Central memory CD4-positive, alpha-beta T cell (primary cell): Measurements from ENCODE around the gene UBE2D4.
A peak's percentile ranks its signal among the peaks of the same experiment; 100 is the strongest.
"Not testable (repeated sequence)": the region's sequence is repeated elsewhere in the genome, so short reads cannot be mapped to it uniquely, and the experiment has no call there.

Experiments used
- DNase-seq: peaks from one replicate; pipeline ENCODE4 v3.0.0; 2022

Gene UBE2D4

DNA sequence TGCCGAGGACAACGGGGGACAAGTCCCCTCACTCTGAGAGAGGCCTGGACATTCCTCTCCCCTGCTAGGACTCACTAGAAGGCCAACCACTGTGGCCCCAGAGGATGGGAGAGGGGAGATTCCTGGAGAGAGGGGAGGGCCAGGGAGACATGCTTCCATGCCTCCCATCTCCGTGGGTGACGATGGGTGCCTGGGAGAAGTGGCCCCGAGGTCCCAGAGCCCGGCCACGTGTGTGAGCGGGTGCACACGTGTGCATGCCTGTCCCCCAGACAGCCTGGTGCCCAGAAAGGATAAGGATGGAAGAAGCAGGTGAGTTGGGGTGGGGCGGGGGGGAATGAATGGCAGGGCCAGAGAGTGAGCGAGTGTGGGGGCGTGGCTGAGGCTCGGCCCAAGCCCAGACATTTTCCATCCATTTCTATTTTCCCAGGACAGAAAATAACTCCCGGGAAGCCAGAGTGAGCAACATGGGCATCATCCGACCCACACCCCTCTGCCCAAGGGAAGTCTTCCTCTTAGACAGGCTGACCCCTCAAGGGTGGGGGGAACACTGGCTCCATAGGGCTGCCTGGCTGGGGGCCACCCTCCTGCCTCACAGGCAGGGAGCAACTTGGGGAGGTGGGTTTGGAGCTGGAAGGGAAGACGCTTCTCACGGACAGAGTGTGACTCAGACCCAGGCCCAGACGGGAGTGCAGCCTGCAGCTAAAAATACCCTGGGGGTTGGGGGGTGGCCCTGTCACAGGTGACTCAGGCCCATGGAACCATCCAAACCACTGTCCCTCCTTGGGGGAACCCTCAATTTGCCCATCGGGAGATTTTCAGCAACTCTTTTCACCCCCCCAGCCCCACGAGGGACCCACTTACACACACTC, 42.2 kb downstream of the UBE2D4 start:
- not testable (repeated sequence) for DNase-seq

DNA sequence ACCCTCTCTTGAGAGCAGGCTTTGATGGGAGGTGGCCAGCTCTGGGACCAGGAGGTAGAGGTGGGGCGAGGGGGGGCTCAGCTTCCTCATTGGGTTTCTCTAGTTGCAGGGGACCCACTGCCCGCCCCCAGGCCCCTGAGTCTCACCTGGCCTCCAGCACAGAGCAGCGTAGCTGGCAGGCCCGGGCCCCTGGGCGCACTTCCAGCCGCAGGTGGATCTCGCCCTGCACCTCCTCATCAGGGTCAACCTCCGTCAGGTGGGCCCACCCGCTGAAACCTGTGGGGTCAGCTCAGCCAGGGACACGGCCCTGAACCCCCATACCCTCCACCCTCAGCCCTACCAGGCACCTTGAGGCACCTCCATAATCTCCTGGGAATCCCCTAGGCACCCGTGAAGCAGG, 43.4 kb downstream of the UBE2D4 start:
- DNase-seq = not testable (repeated sequence)

DNA sequence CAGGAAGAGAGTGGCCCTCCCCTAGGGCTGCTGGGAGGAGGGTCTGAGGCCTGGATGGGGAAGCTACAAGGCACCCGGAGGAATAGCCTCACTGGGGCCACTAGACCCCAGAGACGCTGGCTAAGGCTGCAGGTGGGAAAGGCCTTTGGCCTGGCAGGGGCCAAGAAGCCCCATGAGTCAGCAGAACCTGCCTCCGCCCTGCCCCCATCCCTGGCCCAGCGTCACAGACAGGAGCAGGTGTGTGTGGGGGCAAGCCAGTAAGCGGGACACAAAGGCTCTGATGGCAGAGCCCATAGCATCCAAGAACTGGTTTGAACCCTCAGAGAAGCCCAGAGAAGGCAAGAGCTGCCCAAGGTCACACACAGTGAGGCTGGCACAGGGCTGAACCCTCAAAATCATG, 44.5 kb downstream of the UBE2D4 start:
- not testable (repeated sequence) for DNase-seq

DNA sequence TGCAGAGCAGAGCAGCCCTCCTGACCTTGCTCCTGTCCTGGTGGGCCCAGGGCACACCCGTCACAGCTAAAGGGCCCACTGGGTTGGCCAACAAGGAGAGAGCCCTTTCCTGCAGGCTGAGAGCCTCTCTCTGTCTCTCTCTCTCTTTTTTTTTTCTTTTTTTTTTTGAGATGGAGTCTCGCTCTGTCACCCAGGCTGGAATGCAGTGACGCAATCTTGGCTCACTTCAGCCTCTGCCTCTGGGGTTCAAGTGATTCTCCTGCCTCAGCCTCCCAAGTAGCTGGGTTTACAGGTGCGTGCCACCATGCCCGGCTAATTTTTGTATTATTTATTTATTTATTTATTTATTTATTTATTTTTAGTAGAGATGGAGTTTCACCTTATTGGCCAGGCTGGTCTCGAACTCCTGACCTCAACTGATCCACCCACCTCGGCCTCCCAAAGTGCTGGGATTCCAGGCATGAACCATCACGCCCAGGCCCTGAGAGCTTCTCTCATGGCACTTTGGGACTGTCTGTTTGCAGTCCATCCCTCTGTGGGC, 47.9 kb downstream of the UBE2D4 start:
- not testable (repeated sequence) for DNase-seq

DNA sequence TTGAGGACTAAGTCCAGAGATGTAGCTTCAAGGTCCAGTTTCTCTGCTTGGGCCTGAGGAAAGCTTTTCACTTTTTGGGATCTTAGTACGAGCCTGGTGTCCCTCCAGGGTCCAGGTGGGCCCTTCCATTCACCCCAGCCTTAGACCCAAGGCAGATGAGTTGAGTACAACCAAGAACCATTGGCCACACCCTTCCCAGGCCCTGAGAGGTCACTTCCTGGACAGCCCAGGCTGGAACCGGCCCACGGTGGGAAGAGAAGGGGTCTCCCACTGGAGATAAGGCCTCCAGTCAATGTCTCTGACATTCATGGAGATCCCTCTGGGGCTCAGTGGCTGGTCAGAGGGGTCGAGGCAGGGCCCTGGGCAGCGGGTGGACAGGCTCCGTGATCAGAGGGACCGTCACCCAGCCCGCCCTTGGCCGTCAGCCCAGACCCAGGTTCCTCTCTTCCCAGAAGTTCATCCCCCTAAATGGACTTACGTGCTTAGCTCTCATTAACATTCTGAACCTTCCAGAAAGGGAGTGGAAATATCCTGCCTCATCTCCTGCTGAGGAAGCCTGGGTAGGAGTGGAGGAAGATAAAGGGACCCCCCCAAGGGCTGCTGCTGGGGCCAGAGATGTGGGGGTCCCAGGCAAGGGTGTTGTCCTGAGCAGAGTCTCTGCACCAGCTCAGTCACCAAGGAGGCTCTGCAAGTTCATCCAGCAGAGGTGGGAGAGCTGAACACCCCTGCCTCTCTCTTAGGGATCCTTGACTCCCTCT, 48.7 kb downstream of the UBE2D4 start:
- DNase-seq = not testable (repeated sequence)

DNA sequence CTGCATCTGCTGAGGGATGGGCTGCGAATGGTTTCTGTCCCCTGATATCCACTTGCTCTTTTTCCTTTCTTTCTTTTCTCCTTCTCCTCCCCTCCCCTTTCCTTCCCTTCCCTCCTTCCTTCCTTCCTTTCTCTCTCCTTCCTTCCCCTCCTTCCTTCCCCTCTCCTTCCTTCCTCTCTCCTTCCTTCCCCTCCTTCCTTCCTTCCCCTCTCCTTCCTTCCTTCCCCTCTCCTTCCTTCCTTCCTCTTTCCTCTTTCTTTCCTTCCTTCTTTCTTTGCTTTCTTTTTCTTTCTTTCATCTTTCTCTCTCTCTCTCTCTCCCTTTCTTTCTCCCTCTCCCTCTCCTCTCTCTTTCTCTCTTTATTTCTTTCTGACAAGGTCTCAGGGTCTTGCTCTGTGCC, 51.3 kb downstream of the UBE2D4 start:
- DNase-seq = no peak

DNA sequence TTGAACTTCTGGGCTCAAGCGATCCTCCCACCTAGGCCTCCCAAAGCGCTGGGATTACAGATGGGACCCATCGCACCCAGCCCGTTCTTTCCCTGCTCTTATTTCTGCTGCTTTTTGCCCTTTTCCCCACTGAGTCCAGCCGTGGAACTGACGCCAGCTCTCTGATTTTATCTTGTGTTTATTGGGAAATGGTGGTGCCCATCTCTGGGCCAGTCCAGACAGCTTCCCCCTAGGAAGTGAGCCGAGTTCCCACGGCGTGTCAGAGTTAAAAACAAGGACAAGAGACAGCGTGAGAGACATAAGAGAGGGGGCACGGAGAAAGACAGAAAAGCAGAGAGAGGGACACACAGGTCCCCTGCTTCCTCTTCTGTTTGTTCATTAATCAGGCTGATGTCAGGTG, 51.9 kb downstream of the UBE2D4 start:
- not testable (repeated sequence) for DNase-seq

DNA sequence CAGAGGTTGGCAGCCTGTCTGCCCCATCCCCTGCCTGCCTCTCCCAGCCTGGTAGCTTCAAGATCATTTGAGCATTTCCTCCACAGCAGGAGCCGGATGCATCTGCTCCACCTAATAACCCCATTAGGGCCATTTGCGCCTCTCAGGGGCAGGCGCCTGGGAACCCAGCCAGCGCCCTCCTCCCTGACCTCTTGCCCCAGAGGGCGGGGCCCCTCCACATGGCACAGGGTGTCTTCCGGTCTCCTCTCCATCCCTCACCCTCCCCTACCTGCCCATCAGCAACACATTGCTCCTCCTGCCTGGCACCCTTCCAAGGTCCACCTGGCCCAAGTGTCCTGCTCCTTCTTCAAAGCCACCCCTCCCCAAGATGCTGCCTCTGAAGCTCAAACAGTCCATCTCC, 56.6 kb downstream of the UBE2D4 start:
- not testable (repeated sequence) for DNase-seq

DNA sequence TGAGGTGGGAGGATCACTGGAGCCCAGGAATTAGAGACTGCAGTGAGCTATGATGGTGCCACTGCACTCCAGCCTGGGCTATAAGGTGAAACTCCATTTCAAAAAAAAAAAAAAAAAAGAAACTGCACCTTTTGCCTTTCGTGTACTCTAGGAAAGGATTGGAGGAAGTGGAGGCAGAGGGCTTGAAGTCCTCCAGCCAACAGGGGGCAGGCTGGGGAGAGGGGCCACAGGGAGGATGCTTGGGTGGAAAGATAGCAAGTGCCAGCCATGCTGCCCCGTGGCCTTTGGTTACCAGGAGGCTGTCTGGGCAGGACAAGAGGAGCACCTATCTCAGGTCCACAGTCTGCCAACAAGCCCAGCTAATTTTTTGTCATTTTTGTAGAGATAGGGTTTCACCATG, 57.5 kb downstream of the UBE2D4 start:
- not testable (repeated sequence) for DNase-seq

DNA sequence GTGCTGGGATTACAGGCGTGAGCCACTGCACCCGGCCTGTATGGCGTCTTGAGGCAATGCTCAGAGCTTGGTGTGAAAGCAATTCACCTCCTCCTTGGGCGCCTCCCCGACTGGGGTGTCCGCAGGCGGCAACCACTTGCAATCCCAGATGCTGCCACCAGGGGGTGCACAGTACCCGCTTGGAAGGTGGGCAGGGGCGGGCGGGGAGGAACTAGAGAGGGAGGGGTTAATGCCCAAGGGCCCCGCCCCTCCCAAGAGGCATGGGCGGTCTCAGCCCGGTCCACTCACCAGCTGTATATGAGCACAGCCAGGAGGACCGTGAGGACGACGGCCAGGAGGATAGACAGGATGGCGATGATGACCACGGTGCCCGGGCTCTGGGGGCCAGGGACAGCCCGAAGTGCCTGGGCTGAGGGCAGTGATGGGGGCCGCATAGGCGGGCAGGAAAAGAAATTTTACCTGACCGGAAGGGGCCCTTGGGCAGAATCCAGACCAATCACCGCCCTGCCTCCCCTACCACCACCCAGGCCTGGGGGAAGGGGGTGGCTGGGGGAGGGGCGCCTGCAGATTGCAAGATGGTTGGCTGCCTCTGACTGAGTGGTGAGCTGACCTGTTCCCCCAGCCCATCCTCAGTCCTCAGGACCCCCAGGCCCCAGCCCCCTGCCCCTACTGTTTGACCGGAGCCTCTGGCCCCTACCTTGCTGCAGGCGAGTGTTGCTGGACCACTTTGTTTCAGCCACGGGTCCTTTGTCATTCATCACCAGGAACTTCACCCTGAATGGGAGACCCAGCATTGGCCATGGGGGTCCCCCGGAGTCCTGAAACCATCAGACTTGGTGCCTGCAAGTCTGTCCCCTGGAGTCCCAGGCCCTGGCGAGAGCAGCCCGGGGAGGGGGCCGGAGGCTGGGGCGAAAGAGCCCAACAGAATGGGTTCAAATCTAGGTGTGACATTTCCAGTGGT, 59.9 kb downstream of the UBE2D4 start:
- peak; percentile 12 for DNase-seq

DNA sequence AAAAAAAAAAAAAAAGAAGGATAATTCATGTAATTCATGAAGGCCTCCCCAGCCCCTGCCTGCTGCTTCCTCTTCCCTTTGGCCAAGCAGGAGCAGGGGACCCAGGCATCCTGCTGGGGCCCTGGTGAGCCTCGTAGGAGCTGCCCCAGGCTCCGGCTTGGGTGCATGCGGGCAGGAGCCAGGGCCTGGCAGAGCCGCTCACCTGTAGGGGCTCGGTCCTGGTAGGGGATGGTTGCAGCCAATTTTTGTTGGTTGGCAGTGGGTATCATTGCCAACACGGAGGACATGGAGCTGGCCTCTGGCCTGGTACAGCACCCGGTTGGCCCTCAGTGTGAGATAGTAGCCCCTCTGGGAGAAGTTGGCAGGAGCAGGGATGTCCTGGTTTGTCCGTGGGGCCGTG, 61.2 kb downstream of the UBE2D4 start:
- DNase-seq = not testable (repeated sequence)

DNA sequence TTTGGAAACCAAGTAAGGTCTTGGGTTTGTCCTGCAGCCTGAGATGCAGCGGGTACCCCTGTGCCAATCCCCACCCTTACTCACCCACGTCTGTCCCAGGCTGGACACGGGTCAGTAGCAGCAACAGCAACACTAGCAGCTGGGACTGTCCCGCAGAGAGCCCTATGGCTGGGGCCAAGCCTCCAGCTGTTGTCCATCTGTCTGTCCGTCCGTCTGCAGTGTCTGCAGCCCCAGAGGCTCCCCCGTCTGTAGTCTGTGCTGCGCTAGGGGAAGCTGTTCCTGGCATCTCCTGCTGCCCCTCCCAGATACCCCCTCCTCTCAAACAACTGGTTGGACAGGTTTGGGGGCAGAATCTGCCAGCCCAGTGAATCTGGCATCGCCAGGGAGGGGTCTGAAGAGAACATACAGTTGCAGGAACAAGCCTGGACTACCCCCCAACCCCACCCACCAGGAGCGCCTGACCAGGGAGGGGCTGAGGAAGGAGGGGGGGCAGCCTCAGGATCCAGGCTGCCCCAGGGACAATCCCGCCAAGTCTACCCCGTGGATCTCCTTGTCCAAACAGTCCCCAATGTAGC, 63.9 kb downstream of the UBE2D4 start:
- not testable (repeated sequence) for DNase-seq

DNA sequence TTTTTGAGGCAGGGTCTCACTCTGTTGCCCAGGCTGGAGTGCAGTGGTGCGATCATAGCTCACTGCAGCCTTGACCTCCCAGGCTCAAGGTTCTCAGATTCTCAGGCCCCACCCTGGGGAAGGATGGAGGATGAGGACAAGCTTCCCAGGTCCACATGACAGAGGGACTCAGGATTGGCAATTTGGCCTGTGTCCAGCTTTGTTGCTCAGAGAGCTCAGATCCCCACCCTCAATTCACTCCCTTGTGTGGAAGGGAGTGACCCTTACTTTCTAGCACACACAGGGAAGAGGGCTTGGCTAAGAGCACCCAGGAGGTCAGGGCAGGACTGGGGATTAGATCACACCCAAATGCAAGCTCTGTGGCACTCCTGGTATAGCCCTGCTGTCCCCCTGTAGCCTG, 64.6 kb downstream of the UBE2D4 start:
- DNase-seq = not testable (repeated sequence)

DNA sequence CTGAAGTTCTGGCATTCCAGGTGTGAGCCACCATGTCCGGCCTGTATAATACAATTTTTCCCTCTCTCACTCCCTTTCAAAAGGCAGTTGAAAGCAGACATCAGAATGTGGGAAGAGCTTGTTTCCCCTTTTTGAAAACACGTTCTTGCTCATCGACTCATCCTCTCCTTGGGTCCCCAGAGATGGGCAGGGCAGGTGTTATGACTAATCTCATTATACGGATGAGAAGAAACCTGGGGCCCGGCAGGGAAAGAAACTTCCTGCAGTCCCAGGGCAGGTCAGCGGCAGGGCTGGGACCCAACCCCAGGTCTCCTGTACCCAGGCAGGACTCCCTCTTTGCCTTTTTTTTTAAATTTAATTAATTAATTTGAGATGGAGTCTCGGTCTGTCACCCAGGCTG, 66.7 kb downstream of the UBE2D4 start:
- DNase-seq = not testable (repeated sequence)

DNA sequence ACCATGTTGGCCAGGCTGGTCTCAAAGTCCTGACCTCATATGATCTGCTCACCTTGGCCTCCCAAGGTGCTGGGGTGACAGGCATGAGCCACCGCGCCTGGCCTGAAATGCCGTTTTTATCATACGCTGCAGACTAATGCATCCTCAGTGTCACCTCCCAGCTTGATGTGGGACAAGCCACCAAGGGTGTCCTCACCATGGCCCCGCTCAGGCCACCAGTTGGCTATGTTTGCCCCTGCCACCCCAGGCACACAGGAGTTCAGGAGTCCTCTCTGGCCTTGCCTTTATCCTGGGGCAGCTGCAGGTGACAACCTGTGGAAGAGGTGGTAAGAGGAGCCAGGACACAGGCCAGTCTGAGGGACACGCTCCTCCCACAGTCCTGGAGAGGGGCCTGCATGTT, 68.4 kb downstream of the UBE2D4 start:
- DNase-seq = not testable (repeated sequence)

DNA sequence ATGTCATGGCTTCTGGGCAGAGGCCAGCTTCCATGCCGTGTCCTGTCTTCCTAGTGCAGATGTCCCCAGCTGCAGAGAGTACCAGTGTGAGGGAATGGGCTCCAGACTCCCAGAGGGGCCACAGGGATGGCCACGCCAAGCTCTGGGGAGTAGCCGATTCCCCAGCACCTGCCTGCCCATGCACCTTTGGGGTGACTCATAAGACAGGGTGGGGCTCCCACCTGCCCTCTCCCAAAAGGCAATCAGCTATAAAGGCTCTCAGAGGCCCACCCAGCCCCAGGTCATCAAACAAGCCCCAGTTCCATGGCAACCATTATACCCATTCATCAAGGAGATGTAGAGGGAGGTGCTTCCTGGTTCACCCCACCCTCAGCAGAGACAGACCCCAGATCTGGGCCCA, 71.3 kb downstream of the UBE2D4 start, which contains the start of gene SPDYE1:
SPDYE1 (plus strand) TSS at position 366 of the 400 bp plus-strand sequence. CDS start 2,053 bp downstream, outside the sequence.
- not testable (repeated sequence) for DNase-seq
